B cell (primary cell): ENCODE measurements around the gene MROH7.

Experiments
- EZH2 ChIP-seq: IDR thresholded peaks from 2 replicates; pipeline ENCODE4 v1.6.1; 2012; ENCODE audit warnings: borderline replicate concordance, low read depth, mild to moderate bottlenecking, moderate library complexity, low read length; ENCODE audit not compliant: insufficient read depth, poor library complexity, severe bottlenecking
- TF ChIP-seq, protein P1 (sequence below): fragments of 200-600 bp; IDR thresholded peaks from one replicate; pipeline ENCODE4 v1.8.0; 2022; ENCODE audit warnings: antibody characterized with exemption, mild to moderate bottlenecking

GRCh38 chr1:54667797-54668196 is 26.2 kb downstream of the MROH7 start:
- TF ChIP-seq, protein P1, sequence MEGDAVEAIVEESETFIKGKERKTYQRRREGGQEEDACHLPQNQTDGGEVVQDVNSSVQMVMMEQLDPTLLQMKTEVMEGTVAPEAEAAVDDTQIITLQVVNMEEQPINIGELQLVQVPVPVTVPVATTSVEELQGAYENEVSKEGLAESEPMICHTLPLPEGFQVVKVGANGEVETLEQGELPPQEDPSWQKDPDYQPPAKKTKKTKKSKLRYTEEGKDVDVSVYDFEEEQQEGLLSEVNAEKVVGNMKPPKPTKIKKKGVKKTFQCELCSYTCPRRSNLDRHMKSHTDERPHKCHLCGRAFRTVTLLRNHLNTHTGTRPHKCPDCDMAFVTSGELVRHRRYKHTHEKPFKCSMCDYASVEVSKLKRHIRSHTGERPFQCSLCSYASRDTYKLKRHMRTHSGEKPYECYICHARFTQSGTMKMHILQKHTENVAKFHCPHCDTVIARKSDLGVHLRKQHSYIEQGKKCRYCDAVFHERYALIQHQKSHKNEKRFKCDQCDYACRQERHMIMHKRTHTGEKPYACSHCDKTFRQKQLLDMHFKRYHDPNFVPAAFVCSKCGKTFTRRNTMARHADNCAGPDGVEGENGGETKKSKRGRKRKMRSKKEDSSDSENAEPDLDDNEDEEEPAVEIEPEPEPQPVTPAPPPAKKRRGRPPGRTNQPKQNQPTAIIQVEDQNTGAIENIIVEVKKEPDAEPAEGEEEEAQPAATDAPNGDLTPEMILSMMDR, result no peak
- TF ChIP-seq EZH2, result no peak
